GM12891 (cell line): Measurements from ENCODE around the gene BRD3OS.

Experiments
- PAX5 ChIP-seq: IDR thresholded peaks from 2 replicates; pipeline ENCODE4 v1.6.1; 2011; ENCODE audit warnings: low read length, moderate library complexity, mild to moderate bottlenecking; ENCODE audit not compliant: insufficient read depth, severe bottlenecking
- POLR2A ChIP-seq: IDR thresholded peaks from 2 replicates; pipeline ENCODE4 v1.6.1; 2011; ENCODE audit warnings: low read depth, low read length, control low read depth
- POLR2AphosphoS5 ChIP-seq: IDR thresholded peaks from 2 replicates; pipeline ENCODE4 v1.6.1; 2011; ENCODE audit warnings: low read depth, low read length, control low read depth
- TAF1 ChIP-seq: IDR thresholded peaks from 2 replicates; pipeline ENCODE4 v1.6.1; 2011; ENCODE audit warnings: low read depth, low read length, control low read depth

GRCh38 chr9:134059661-134060395 is 34.5 kb downstream of the BRD3OS start:
- TF ChIP-seq POLR2A (no peak), TAF1 (no peak), POLR2AphosphoS5 (no peak), PAX5 (no peak)
